Ovary (tissue), 3 donors: ENCODE data around the gene LAT.

ENCODE experiments used
- EP300 ChIP-seq: sonication (generic); formaldehyde crosslinking; IDR thresholded peaks from one replicate; pipeline ENCODE4 v1.6.1; 2017; ENCODE audit warnings: antibody characterized with exemption
- TF ChIP-seq, protein P1 (sequence below), 3 donors: fragments of 450-650 bp in 2 of 3; fragments of 200-600 bp in 1 of 3; IDR thresholded peaks; one replicate each; pipeline versions ENCODE4 v1.5.1 to v1.8.0; 2016 to 2022; ENCODE audit warnings: antibody characterized with exemption in 3 of 3, mild to moderate bottlenecking in 1 of 3
- donor health status: DM: no; HTN: no; CAD: no.

DNA sequence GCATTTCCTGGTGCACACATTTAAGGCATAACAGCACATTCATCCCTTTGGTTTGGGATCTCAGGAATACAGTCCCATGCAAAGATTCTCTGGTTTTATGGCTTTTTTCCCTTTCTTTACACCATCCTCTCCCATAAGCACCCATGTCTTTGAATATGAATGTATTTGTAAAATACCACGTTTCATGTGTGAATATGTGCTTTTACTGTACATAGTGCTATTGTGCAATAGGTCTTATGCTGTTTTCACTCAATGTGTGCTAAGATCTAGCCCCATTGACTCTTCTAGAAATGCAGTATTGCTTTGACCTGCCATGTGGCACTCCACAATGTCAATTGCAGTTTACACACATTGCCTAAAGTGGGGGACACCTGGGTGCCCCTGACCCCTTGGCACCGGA lies 20.4 kb upstream of the LAT start:
- TF ChIP-seq, protein P1, sequence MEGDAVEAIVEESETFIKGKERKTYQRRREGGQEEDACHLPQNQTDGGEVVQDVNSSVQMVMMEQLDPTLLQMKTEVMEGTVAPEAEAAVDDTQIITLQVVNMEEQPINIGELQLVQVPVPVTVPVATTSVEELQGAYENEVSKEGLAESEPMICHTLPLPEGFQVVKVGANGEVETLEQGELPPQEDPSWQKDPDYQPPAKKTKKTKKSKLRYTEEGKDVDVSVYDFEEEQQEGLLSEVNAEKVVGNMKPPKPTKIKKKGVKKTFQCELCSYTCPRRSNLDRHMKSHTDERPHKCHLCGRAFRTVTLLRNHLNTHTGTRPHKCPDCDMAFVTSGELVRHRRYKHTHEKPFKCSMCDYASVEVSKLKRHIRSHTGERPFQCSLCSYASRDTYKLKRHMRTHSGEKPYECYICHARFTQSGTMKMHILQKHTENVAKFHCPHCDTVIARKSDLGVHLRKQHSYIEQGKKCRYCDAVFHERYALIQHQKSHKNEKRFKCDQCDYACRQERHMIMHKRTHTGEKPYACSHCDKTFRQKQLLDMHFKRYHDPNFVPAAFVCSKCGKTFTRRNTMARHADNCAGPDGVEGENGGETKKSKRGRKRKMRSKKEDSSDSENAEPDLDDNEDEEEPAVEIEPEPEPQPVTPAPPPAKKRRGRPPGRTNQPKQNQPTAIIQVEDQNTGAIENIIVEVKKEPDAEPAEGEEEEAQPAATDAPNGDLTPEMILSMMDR (IDR thresholded peaks at IDR 0.05), result no peak
- TF ChIP-seq EP300, result no peak
